ENCODE results near the gene GNB1. TPM values are rescaled to one million over a fixed set of nuclear protein-coding genes. Genes with fewer than 3 reads are reported as not detected.
A peak's percentile ranks its signal among the peaks of the same experiment; 100 is the strongest.

GNB1 gene
- total and polyA plus RNA-seq, 8 donors, result 49.6 to 195 (median 125) TPM

GRCh38 chr1:1759456-1760344 is 131.2 kb downstream of the GNB1 start:
- Histone ChIP-seq H3K27ac (peak overlapping the region; percentile 84 to 94 (median 91)), H3K27me3 (no peaks in the 10 kb centered on the region), H3K36me3 (peaks cover 68 to 98% (median 94%) of the 10 kb centered on the region in 4 donors), H3K9me3 (no peaks in the 10 kb centered on the region), H3K4me3 (peak overlapping the region in 1 of 4 donors; percentile 19), H3K4me1 (peaks cover 23 to 36% (median 32%) of the 10 kb centered on the region in 4 donors)
- intact Hi-C loops (cut with DNase I; ENCODE audit: low total_unique reads), result loop anchor here (10.0 kb wide), 1 partner anchor 145 kb away; no protein-coding TSS in a partner anchor
- WGBS, 5 donors, result 62 to 81% (median 71%) methylated on average over 27 to 37 of the region's 37 CpGs
- peak in 2 of 3 donors; percentile 33 to 38 for TF ChIP-seq POLR2AphosphoS5 (IDR thresholded peaks at IDR 0.05)
- no peak for TF ChIP-seq CTCF (IDR thresholded peaks at IDR 0.05)
- TF ChIP-seq POLR2A (IDR thresholded peaks at IDR 0.05), result no peak
- TF ChIP-seq EP300 (IDR thresholded peaks at IDR 0.05), result no peak
- DNase-seq, result peak in 1 of 2 donors; percentile 69

GRCh38 chr1:1758692-1759455 is 132.0 kb downstream of the GNB1 start:
- DNase-seq, result peak; percentile 95 to 99
- H3K27ac ChIP-seq, result peak overlapping the region; percentile 84 to 94 (median 91)
- H3K9me3 ChIP-seq, result no peaks in the 10 kb centered on the region
- peak overlapping the region in 1 of 4 donors; percentile 26 for H3K4me3 ChIP-seq
- no peaks in the 10 kb centered on the region for H3K27me3 ChIP-seq
- peaks cover 23 to 35% (median 31%) of the 10 kb centered on the region in 4 donors for H3K4me1 ChIP-seq
- H3K36me3 ChIP-seq, result peaks cover 68 to 98% (median 94%) of the 10 kb centered on the region in 4 donors
- TF ChIP-seq EP300 (IDR thresholded peaks at IDR 0.05) (no peak), POLR2AphosphoS5 (IDR thresholded peaks at IDR 0.05) (peak; percentile 34 to 93 (median 88)), CTCF (IDR thresholded peaks at IDR 0.05) (no peak)
- 28 to 46% (median 42%) methylated on average over 23 to 34 of the region's 34 CpGs for WGBS, 5 donors
- intact Hi-C loops (cut with DNase I; ENCODE audit: low total_unique reads), result no loop called here

- Histone ChIP-seq H3K27me3 (no peaks in the 10 kb centered on the region), H3K9me3 (no peaks in the 10 kb centered on the region), H3K4me3 (peak overlapping the region in 3 of 4 donors; percentile 8 to 26 (median 13)), H3K4me1 (peaks cover 23 to 35% (median 31%) of the 10 kb centered on the region in 4 donors), H3K27ac (peak overlapping the region; percentile 84 to 94 (median 91)), H3K36me3 (peaks cover 71 to 98% (median 94%) of the 10 kb centered on the region in 4 donors)
- DNase-seq, result peak in 1 of 2 donors; percentile 80
- intact Hi-C loops (cut with DNase I; ENCODE audit: low total_unique reads), result no loop called here
- TF ChIP-seq EP300 (IDR thresholded peaks at IDR 0.05) (no peak), POLR2AphosphoS5 (IDR thresholded peaks at IDR 0.05) (peak in 1 of 3 donors; percentile 32)
- WGBS, 5 donors, result 53 to 80% (median 65%) methylated on average over 26 to 27 of the region's 27 CpGs
Measured at GRCh38 chr1:1758059-1758621, 132.7 kb downstream of the GNB1 start.

GRCh38 chr1:1757422-1758058 is 133.3 kb downstream of the GNB1 start:
- H3K36me3 ChIP-seq, result peaks cover 72 to 98% (median 94%) of the 10 kb centered on the region in 4 donors
- peak overlapping the region in 3 of 4 donors; percentile 5 to 26 (median 8) for H3K4me3 ChIP-seq
- 69 to 82% (median 78%) methylated on average over 25 of the region's 25 CpGs for WGBS, 5 donors
- TF ChIP-seq POLR2AphosphoS5 (IDR thresholded peaks at IDR 0.05) (no peak), POLR2A (IDR thresholded peaks at IDR 0.05) (no peak), EP300 (IDR thresholded peaks at IDR 0.05) (no peak), CTCF (IDR thresholded peaks at IDR 0.05) (no peak)
- peak overlapping the region; percentile 84 to 94 (median 91) for H3K27ac ChIP-seq
- intact Hi-C loops (cut with DNase I; ENCODE audit: low total_unique reads), result no loop called here
- H3K4me1 ChIP-seq, result peaks cover 23 to 35% (median 31%) of the 10 kb centered on the region in 4 donors
- H3K9me3 ChIP-seq, result no peaks in the 10 kb centered on the region
- H3K27me3 ChIP-seq, result no peaks in the 10 kb centered on the region
- DNase-seq, result no peak
